H9 (cell line): ENCODE results near the gene ATAD3B. TPM values are rescaled to one million over a fixed set of nuclear protein-coding genes. Genes with fewer than 3 reads are reported as not detected.

ENCODE experiments used
- DNase-seq: peaks from one replicate; pipeline ENCODE4 v3.0.0-alpha.2; 2017
- H2AFZ ChIP-seq: one replicate; pipeline ENCODE4 v1.6.1; 2013; ENCODE audit warnings: mild to moderate bottlenecking, low read length, control low read depth, moderate library complexity
- H2AK5ac ChIP-seq: 2 replicates; pipeline ENCODE4 v1.6.1; 2013; ENCODE audit warnings: low read length, control low read depth, mixed read lengths; ENCODE audit not compliant: insufficient read length
- H2BK120ac ChIP-seq: one replicate; pipeline ENCODE4 v1.6.1; 2013; ENCODE audit warnings: low read depth, mild to moderate bottlenecking, low read length, control low read depth, inconsistent platforms; ENCODE audit not compliant: poor library complexity, severe bottlenecking
- H2BK12ac ChIP-seq: 2 replicates; pipeline ENCODE4 v1.6.1; 2013; ENCODE audit warnings: low read length, control low read depth, mixed read lengths, low read depth; ENCODE audit not compliant: insufficient read length
- H2BK15ac ChIP-seq: 2 replicates; pipeline ENCODE4 v1.6.1; 2013; ENCODE audit warnings: low read depth, low read length, control low read depth
- H2BK20ac ChIP-seq: one replicate; pipeline ENCODE4 v1.6.1; 2013; ENCODE audit warnings: low read depth, mild to moderate bottlenecking, low read length, control low read depth, inconsistent platforms; ENCODE audit not compliant: poor library complexity, severe bottlenecking
- H2BK5ac ChIP-seq: 2 replicates; pipeline ENCODE4 v1.6.1; 2013; ENCODE audit warnings: low read length, control low read depth, mixed read lengths; ENCODE audit not compliant: insufficient read length
- H3K14ac ChIP-seq: 2 replicates; pipeline ENCODE4 v1.6.1; 2013; ENCODE audit warnings: low read length, control low read depth; ENCODE audit not compliant: insufficient read depth
- H3K18ac ChIP-seq: 2 replicates; pipeline ENCODE4 v1.6.1; 2013; ENCODE audit warnings: low read depth, mild to moderate bottlenecking, mixed read lengths, low read length, control low read depth; ENCODE audit not compliant: insufficient read length
- H3K23ac ChIP-seq: 2 replicates; pipeline ENCODE4 v1.6.1; 2013; ENCODE audit warnings: low read length, control low read depth, mixed read lengths, low read depth; ENCODE audit not compliant: insufficient read length
- H3K23me2 ChIP-seq: 2 replicates; pipeline ENCODE4 v1.6.1; 2013; ENCODE audit warnings: low read depth, mild to moderate bottlenecking, mixed read lengths, low read length, control low read depth; ENCODE audit not compliant: insufficient read length, poor library complexity, severe bottlenecking
- H3K27ac ChIP-seq: 2 replicates; pipeline ENCODE4 v1.5.1; 2013; ENCODE audit warnings: low read length, control low read depth, mixed read lengths, low read depth; ENCODE audit not compliant: insufficient read length
- H3K27me3 ChIP-seq: 2 replicates; pipeline ENCODE4 v1.6.1; 2013; ENCODE audit warnings: low read length, control low read depth, inconsistent platforms; ENCODE audit not compliant: insufficient read depth
- H3K4ac ChIP-seq: 2 replicates; pipeline ENCODE4 v1.6.1; 2013; ENCODE audit warnings: low read depth, mild to moderate bottlenecking, control low read depth, inconsistent platforms, low read length, moderate library complexity
- H3K4me1 ChIP-seq: 2 replicates; pipeline ENCODE4 v1.6.1; 2013; ENCODE audit warnings: low read length, control low read depth, inconsistent platforms; ENCODE audit not compliant: insufficient read depth
- H3K4me2 ChIP-seq: 2 replicates; pipeline ENCODE4 v1.6.1; 2013; ENCODE audit warnings: low read length, control low read depth, mixed read lengths; ENCODE audit not compliant: insufficient read length, insufficient read depth
- H3K56ac ChIP-seq: 2 replicates; pipeline ENCODE4 v1.6.1; 2013; ENCODE audit warnings: low read depth, mild to moderate bottlenecking, mixed read lengths, low read length, control low read depth; ENCODE audit not compliant: insufficient read length
- H3K79me1 ChIP-seq: 2 replicates; pipeline ENCODE4 v1.6.1; 2013; ENCODE audit warnings: low read depth, mild to moderate bottlenecking, moderate library complexity, low read length, control low read depth, inconsistent platforms; ENCODE audit not compliant: insufficient read depth, poor library complexity, severe bottlenecking
- H3K79me2 ChIP-seq: 2 replicates; pipeline ENCODE4 v1.6.1; 2013; ENCODE audit warnings: low read length, control low read depth, inconsistent platforms; ENCODE audit not compliant: insufficient read depth
- H3K9ac ChIP-seq: 2 replicates; pipeline ENCODE4 v1.6.1; 2013; ENCODE audit warnings: low read length, control low read depth, mixed read lengths; ENCODE audit not compliant: insufficient read length; ENCODE audit errors: extremely low read depth
- H3K9me3 ChIP-seq: one replicate; pipeline ENCODE4 v1.6.1; 2013; ENCODE audit warnings: low read depth, low read length, inconsistent platforms; ENCODE audit not compliant: control insufficient read depth
- H3T11ph ChIP-seq: one replicate; pipeline ENCODE4 v1.6.1; 2013; ENCODE audit warnings: mild to moderate bottlenecking, low read length, control low read depth, inconsistent platforms
- H4K20me1 ChIP-seq: one replicate; pipeline ENCODE4 v1.6.1; 2013; ENCODE audit not compliant: control insufficient read depth, insufficient read length, insufficient read depth
- H4K5ac ChIP-seq: 2 replicates; pipeline ENCODE4 v1.6.1; 2013; ENCODE audit warnings: low read depth, mild to moderate bottlenecking, mixed read lengths, low read length, control low read depth; ENCODE audit not compliant: insufficient read length
- H4K8ac ChIP-seq: replicated peaks from 2 replicates; pipeline ENCODE4 v1.6.1; 2013; ENCODE audit warnings: low read length, control low read depth, mixed read lengths, low read depth; ENCODE audit not compliant: insufficient read length
- H4K91ac ChIP-seq: 2 replicates; pipeline ENCODE4 v1.6.1; 2013; ENCODE audit warnings: low read depth, mild to moderate bottlenecking, moderate library complexity, mixed read lengths, low read length, control low read depth; ENCODE audit not compliant: insufficient read length
- H3K27ac Mint-ChIP-seq, 3 experiments: 2 replicates in 2 of 3; 3 replicates in 1 of 3; pipeline ENCODE4 v1.8.0; 2020 to 2021; ENCODE audit warnings: mixed read lengths in 3 of 3, mild to moderate bottlenecking in 1 of 3, moderate library complexity in 1 of 3
- H3K27me3 Mint-ChIP-seq: 2 replicates; pipeline ENCODE4 v1.8.0; 2021; ENCODE audit warnings: low read depth, mild to moderate bottlenecking, moderate library complexity, mixed read lengths
- H3K36me3 Mint-ChIP-seq, 3 experiments: 2 replicates in 2 of 3; 3 replicates in 1 of 3; pipeline ENCODE4 v1.8.0; 2020 to 2021; ENCODE audit warnings: low read depth in 3 of 3, mixed read lengths in 3 of 3; ENCODE audit not compliant: insufficient read depth in 1 of 3
- H3K4me1 Mint-ChIP-seq, 2 experiments: 2 replicates each; pipeline ENCODE4 v1.8.0; 2020; ENCODE audit warnings: mixed read lengths in 2 of 2
- H3K4me3 Mint-ChIP-seq, 2 experiments: 2 replicates in 1 of 2; 3 replicates in 1 of 2; pipeline ENCODE4 v1.8.0; 2020 to 2021; ENCODE audit warnings: mild to moderate bottlenecking in 2 of 2, mixed read lengths in 2 of 2, moderate library complexity in 1 of 2
- H3K9me3 Mint-ChIP-seq, 2 experiments: 2 replicates in 1 of 2; 3 replicates in 1 of 2; pipeline ENCODE4 v1.8.0; 2020; ENCODE audit warnings: mild to moderate bottlenecking in 2 of 2, mixed read lengths in 2 of 2, moderate library complexity in 1 of 2
- WGBS: extraction: QIAGEN DNeasy Blood & Tissue Kit; methylation state at CpG from one replicate; pipeline ENCODE4 v1.1.7; 2013; ENCODE audit warnings: missing lambda C conversion rate, low lambda C conversion rate, mixed read lengths; ENCODE audit not compliant: insufficient read length; ENCODE audit errors: extremely low coverage; 5-methylcytosine and 5-hydroxymethylcytosine counted together
- total RNA-seq: library from RNA; stranded (reverse); gene quantifications from 2 replicates; pipeline ENCODE4 v1.2.1, GENCODE V29; 2021
- TF ChIP-seq, protein P1 (sequence below): fragments of 200-600 bp; sonication (generic); conservative IDR thresholded peaks from 3 replicates; pipeline ENCODE4 v1.8.0; 2021; ENCODE audit warnings: antibody characterized with exemption, mild to moderate bottlenecking

Gene ATAD3B
- total RNA-seq, 1 experiment from 2014 or later: 78.6 TPM

DNA sequence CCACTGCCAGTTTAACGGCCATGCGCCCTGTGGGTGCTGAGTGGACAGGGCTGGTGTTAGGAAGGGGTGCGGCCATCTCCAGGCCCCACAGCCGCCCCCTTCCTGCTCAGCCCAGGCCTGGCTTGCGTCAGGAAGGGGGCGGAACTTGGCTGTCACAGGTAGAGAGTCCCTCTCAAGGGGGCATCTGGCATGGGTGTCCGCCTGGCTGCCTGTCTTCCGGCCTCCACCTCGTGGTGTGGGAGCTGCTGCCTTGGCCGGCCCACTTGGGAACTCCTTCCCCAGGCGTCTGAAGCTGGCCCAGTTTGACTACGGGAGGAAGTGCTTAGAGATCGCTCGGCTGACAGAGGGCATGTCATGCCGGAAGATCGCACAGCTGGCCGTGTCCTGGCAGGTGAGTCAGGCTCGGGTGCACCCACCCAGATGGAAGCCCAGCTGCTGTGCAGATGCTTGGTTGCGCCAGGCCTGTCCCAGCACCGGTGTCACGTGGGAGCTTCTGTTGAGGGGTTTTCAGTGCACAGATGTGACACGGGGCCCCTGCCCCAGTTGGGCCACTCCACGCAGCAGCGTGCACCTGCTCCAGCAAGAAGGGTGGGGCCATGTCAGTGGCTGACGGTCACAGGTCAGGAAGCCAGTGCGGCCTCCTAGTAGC, 9.1 kb upstream of the ATAD3B start:
- Histone ChIP-seq H3K9ac (no peak overlapping the region), H2BK20ac (no peak overlapping the region), H3K27ac (no peak overlapping the region), H2BK5ac (no peak overlapping the region), H3K4ac (no peak overlapping the region), H2BK12ac (no peak overlapping the region), H3K14ac (no peak overlapping the region), H4K8ac (no peak overlapping the region), H2BK15ac (no peak overlapping the region), H3K18ac (no peak overlapping the region), H3K23me2 (no peaks in the 10 kb centered on the region), H2AK5ac (no peak overlapping the region), H2BK120ac (no peak overlapping the region), H3K56ac (no peak overlapping the region), H4K20me1 (no peaks in the 10 kb centered on the region), H3K9me3 (no peaks in the 10 kb centered on the region), H3K23ac (no peak overlapping the region), H3T11ph (no peak overlapping the region), H4K91ac (no peak overlapping the region), H3K79me2 (no peaks in the 10 kb centered on the region), H3K79me1 (no peaks in the 10 kb centered on the region), H4K5ac (no peak overlapping the region), H3K4me1 (no peaks in the 10 kb centered on the region), H3K4me2 (no peak overlapping the region), H3K27me3 (no peaks in the 10 kb centered on the region), H2AFZ (no peak overlapping the region)
- Mint-ChIP-seq H3K4me1 (no peaks in the 10 kb centered on the region), H3K4me3 (no peak overlapping the region), H3K27me3 (no peaks in the 10 kb centered on the region), H3K36me3 (no peaks in the 10 kb centered on the region; a peak in 1 of 7 replicates), H3K27ac (no peak overlapping the region), H3K9me3 (no peaks in the 10 kb centered on the region)
- WGBS: no CpG with 5 or more reads among the region's 26 CpGs
- TF ChIP-seq, protein P1, sequence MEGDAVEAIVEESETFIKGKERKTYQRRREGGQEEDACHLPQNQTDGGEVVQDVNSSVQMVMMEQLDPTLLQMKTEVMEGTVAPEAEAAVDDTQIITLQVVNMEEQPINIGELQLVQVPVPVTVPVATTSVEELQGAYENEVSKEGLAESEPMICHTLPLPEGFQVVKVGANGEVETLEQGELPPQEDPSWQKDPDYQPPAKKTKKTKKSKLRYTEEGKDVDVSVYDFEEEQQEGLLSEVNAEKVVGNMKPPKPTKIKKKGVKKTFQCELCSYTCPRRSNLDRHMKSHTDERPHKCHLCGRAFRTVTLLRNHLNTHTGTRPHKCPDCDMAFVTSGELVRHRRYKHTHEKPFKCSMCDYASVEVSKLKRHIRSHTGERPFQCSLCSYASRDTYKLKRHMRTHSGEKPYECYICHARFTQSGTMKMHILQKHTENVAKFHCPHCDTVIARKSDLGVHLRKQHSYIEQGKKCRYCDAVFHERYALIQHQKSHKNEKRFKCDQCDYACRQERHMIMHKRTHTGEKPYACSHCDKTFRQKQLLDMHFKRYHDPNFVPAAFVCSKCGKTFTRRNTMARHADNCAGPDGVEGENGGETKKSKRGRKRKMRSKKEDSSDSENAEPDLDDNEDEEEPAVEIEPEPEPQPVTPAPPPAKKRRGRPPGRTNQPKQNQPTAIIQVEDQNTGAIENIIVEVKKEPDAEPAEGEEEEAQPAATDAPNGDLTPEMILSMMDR: no peak
- DNase-seq: no peak
